IMR-90 (cell line): ENCODE data around the gene GALNT9. TPM values are rescaled to one million over a fixed set of nuclear protein-coding genes. Genes with fewer than 3 reads are reported as not detected.

Experiments
- ATAC-seq: fragments of 200-7000 bp; cut with Tn5 transposase; 2 replicates; pipeline ENCODE4 v1.9.1; 2020; ENCODE audit warnings: low read depth, mild to moderate bottlenecking, moderate library complexity
- BruUV-seq: library from RNA; stranded (reverse); fragments of 400-500 nt; replicated peaks from 2 replicates; lab custom pipeline; 2021; lab: Mats Ljungman, UMichigan
- CTCF ChIA-PET: fragments of 300-600 bp; formaldehyde crosslinking; extraction: SDS; loops from one replicate; lab custom pipeline; 2021; ENCODE audit warnings: antibody characterized with exemption; lab: Yijun Ruan, JAX
- POLR2A ChIA-PET: fragments of 300-600 bp; sonication (Branson Sonifier 250); formaldehyde crosslinking; loops from one replicate; lab custom pipeline; 2022; ENCODE audit warnings: antibody characterized with exemption; ENCODE audit not compliant: unreplicated experiment; lab: Charles Lee
- DNase-seq: peaks from one replicate; pipeline ENCODE4 v3.0.0; 2013
- H2AFZ ChIP-seq: replicated peaks from 2 replicates; pipeline ENCODE3; 2013; ENCODE audit warnings: low read length, mild to moderate bottlenecking; ENCODE audit not compliant: poor library complexity
- H2AK5ac ChIP-seq: 2 replicates; pipeline ENCODE4 v1.6.1; 2013; ENCODE audit warnings: low read depth, low read length, inconsistent platforms
- H2AK9ac ChIP-seq: replicated peaks from 2 replicates; pipeline ENCODE3; 2013; ENCODE audit warnings: mild to moderate bottlenecking, low read depth, low read length, moderate library complexity; ENCODE audit not compliant: poor library complexity
- H2BK120ac ChIP-seq: 2 replicates; pipeline ENCODE4 v1.6.1; 2013; ENCODE audit warnings: low read depth, low read length, inconsistent platforms
- H2BK15ac ChIP-seq: 3 replicates; pipeline ENCODE4 v1.6.1; 2013; ENCODE audit warnings: low read depth, low read length, inconsistent platforms
- H2BK20ac ChIP-seq: 2 replicates; pipeline ENCODE4 v1.6.1; 2013; ENCODE audit warnings: low read depth, mild to moderate bottlenecking, inconsistent platforms, low read length, moderate library complexity
- H2BK5ac ChIP-seq: 2 replicates; pipeline ENCODE4 v1.6.1; 2013; ENCODE audit warnings: mild to moderate bottlenecking, low read depth, low read length, inconsistent platforms; ENCODE audit not compliant: poor library complexity, severe bottlenecking
- H3K14ac ChIP-seq: replicated peaks from 2 replicates; pipeline ENCODE4 v1.6.1; 2013; ENCODE audit warnings: low read depth, low read length, inconsistent platforms
- H3K18ac ChIP-seq: 2 replicates; pipeline ENCODE4 v1.6.1; 2013; ENCODE audit warnings: low read depth, low read length, control low read depth
- H3K23ac ChIP-seq: 2 replicates; pipeline ENCODE4 v1.6.1; 2013; ENCODE audit warnings: low read depth, low read length, inconsistent platforms
- H3K27ac ChIP-seq: 2 replicates; pipeline ENCODE4 v1.5.1; 2013; ENCODE audit warnings: mild to moderate bottlenecking, control low read depth, low read length; ENCODE audit not compliant: insufficient read depth
- H3K27me3 ChIP-seq: 2 replicates; pipeline ENCODE4 v1.6.1; 2013; ENCODE audit warnings: low read length; ENCODE audit not compliant: control insufficient read depth, insufficient read depth
- H3K36me3 ChIP-seq: 2 replicates; pipeline ENCODE4 v1.6.1; 2013; ENCODE audit warnings: low read length, mixed read lengths; ENCODE audit not compliant: control insufficient read depth, insufficient read depth
- H3K4ac ChIP-seq: 2 replicates; pipeline ENCODE4 v1.6.1; 2013; ENCODE audit warnings: low read depth, low read length, inconsistent platforms
- H3K4me1 ChIP-seq: 2 replicates; pipeline ENCODE4 v1.6.1; 2013; ENCODE audit warnings: low read length, mixed read lengths; ENCODE audit not compliant: control insufficient read depth, insufficient read depth
- H3K4me2 ChIP-seq: 2 replicates; pipeline ENCODE4 v1.6.1; 2013; ENCODE audit warnings: low read depth, mild to moderate bottlenecking, control low read depth, low read length, moderate library complexity
- H3K4me3 ChIP-seq: 2 replicates; pipeline ENCODE4 v1.5.1; 2013; ENCODE audit warnings: low read depth, mild to moderate bottlenecking, control low read depth, low read length, moderate library complexity; ENCODE audit not compliant: insufficient read depth
- H3K56ac ChIP-seq: 2 replicates; pipeline ENCODE4 v1.6.1; 2013; ENCODE audit warnings: low read length, inconsistent platforms; ENCODE audit not compliant: insufficient read depth; ENCODE audit errors: extremely low read depth
- H3K79me1 ChIP-seq, 2 experiments: 2 replicates each; pipeline ENCODE4 v1.6.1; 2013; ENCODE audit warnings: low read length in 2 of 2, inconsistent platforms in 1 of 2, low read depth in 1 of 2
- H3K9ac ChIP-seq: 2 replicates; pipeline ENCODE4 v1.6.1; 2013; ENCODE audit warnings: low read depth, low read length, control low read depth
- H3K9me1 ChIP-seq: 2 replicates; pipeline ENCODE4 v1.6.1; 2013; ENCODE audit warnings: low read length, inconsistent platforms; ENCODE audit not compliant: insufficient read depth
- H3K9me3 ChIP-seq: 2 replicates; pipeline ENCODE4 v1.6.1; 2013; ENCODE audit warnings: low read length; ENCODE audit not compliant: control insufficient read depth, insufficient read depth
- H4K20me1 ChIP-seq: 2 replicates; pipeline ENCODE4 v1.6.1; 2013; ENCODE audit warnings: low read length, inconsistent platforms; ENCODE audit not compliant: insufficient read depth
- H4K5ac ChIP-seq: 2 replicates; pipeline ENCODE4 v1.6.1; 2013; ENCODE audit warnings: mild to moderate bottlenecking, low read depth, low read length, control low read depth
- H4K8ac ChIP-seq, 2 experiments: 2 replicates each; pipeline ENCODE4 v1.6.1; 2013; ENCODE audit warnings: low read depth in 2 of 2, low read length in 2 of 2, control low read depth in 1 of 2, inconsistent platforms in 1 of 2
- H4K91ac ChIP-seq: 2 replicates; pipeline ENCODE4 v1.6.1; 2013; ENCODE audit warnings: low read depth, low read length, inconsistent platforms; ENCODE audit not compliant: insufficient read depth
- BHLHE40 ChIP-seq: fragments of 150-350 bp; IDR thresholded peaks from 2 replicates; pipeline ENCODE4 v1.6.1; 2016; ENCODE audit warnings: mild to moderate bottlenecking, low read depth, low read length
- MAFK ChIP-seq: IDR thresholded peaks from 2 replicates; pipeline ENCODE4 v1.6.1; 2012; ENCODE audit warnings: low read depth, low read length, improper control_type of control experiment
- NFE2L2 ChIP-seq: fragments of 150-350 bp; IDR thresholded peaks from 2 replicates; pipeline ENCODE4 v1.6.1; 2016; ENCODE audit warnings: low read depth, mild to moderate bottlenecking, low read length
- POLR2A ChIP-seq: IDR thresholded peaks from 2 replicates; pipeline ENCODE4 v1.6.1; 2012; ENCODE audit warnings: mild to moderate bottlenecking, low read depth, low read length
- WGBS, 2 experiments: methylation state at CpG; one replicate each; pipeline versions ENCODE4 v1.1.5 to v1.1.7; 2013; ENCODE audit warnings: missing lambda C conversion rate in 2 of 2; ENCODE audit not compliant: insufficient read length in 1 of 2; ENCODE audit errors: extremely low coverage in 2 of 2; 5-methylcytosine and 5-hydroxymethylcytosine counted together
- dilution Hi-C: fragments of 300-500 bp; cut with HindIII; formaldehyde crosslinking; loops from one replicate; pipeline ENCODE4 v1.14.3; 2018; ENCODE audit warnings: low sequenced_read_pairs; ENCODE audit not compliant: unreplicated experiment
- in situ Hi-C: fragments of 300-500 bp; cut with MboI; formaldehyde crosslinking; loops from 3 replicates; pipeline ENCODE4 v1.14.3; 2019; ENCODE audit warnings: low sequenced_read_pairs, inconsistent platforms, mixed read lengths
- intact Hi-C: fragments of 100-400 bp; cut with micrococcal nuclease; formaldehyde crosslinking; loops from 2 replicates; pipeline ENCODE4 v1.10.0; 2022
- polyA plus RNA-seq, 3 experiments: library from polyadenylated mRNA; depleted of rRNA; stranded (reverse); fragments of >200 nt; gene quantifications; 2 replicates each; pipeline ENCODE4 v1.2.3, GENCODE V29; 2012; ENCODE audit warnings: low replicate concordance in 1 of 3
- total RNA-seq: library from RNA; depleted of rRNA; stranded (reverse); fragments of >200 nt; gene quantifications from 2 replicates; pipeline ENCODE4 v1.2.3, GENCODE V29; 2012

Gene GALNT9
- total and polyA plus RNA-seq, 2 of the 4 experiments (the other 2 are of a cell fraction), result under 0.01 to 0.12 TPM

DNA sequence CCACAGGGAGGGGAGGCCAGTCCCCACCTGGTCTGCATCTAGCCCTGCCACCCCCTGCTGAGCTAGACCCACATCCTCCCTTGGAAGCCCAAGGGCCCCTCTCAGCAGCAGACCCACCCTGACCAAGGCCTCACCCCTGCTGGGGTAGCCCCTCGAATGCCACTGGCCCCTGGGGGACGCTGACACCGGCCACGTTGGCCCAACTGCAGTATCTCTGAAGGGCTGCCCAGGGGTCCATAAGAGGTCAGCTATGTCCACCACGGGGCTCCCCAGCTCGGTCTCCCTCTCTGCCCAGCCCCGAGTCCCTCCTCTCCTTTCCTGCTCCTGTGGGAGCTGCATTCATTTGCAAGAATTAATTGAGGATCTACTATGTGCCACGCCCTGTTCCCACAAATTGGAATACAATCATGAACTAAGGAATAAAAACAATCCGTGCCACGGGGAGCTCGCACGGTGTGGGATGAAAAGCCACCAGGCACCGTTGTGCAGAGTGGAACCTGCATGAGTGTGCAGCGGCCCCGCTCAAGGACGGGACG lies 71.4 kb downstream of the GALNT9 start:
- Histone ChIP-seq H2BK15ac (no peak overlapping the region), H3K14ac (no peak overlapping the region), H3K79me1 (no peaks in the 10 kb centered on the region), H3K4me3 (no peak overlapping the region), H4K20me1 (no peaks in the 10 kb centered on the region), H3K4me1 (no peaks in the 10 kb centered on the region), H2BK20ac (no peak overlapping the region), H3K9me3 (no peaks in the 10 kb centered on the region), H3K9ac (no peak overlapping the region), H2AK5ac (no peak overlapping the region), H4K5ac (no peak overlapping the region), H3K27ac (no peak overlapping the region), H3K4ac (no peak overlapping the region), H4K91ac (no peak overlapping the region), H3K56ac (no peak overlapping the region), H2BK5ac (no peak overlapping the region), H3K27me3 (no peaks in the 10 kb centered on the region; the same call in 1 of the 2 replicates), H4K8ac (no peak overlapping the region), H3K36me3 (no peaks in the 10 kb centered on the region), H2BK120ac (no peak overlapping the region), H3K23ac (no peak overlapping the region), H3K18ac (no peak overlapping the region), H2AFZ (no peak overlapping the region), H3K4me2 (no peak overlapping the region), H2AK9ac (no peak overlapping the region), H3K9me1 (no peaks in the 10 kb centered on the region)
- intact Hi-C loops (no loop called here), dilution Hi-C loops (no loop called here), in situ Hi-C loops (no loop called here)
- no peak for TF ChIP-seq POLR2A
- no peak for TF ChIP-seq NFE2L2
- TF ChIP-seq BHLHE40, result no peak
- no peak for TF ChIP-seq MAFK
- no peak for DNase-seq
- WGBS, 2 experiments, result 91% methylated on average over 7 of the region's 17 CpGs; no CpG with 5 or more reads in 1 of the 2 experiments
- POLR2A ChIA-PET, result no interaction called here
- ATAC-seq, result no peak
- CTCF ChIA-PET, result no interaction called here
- BruUV-seq, result no TSS peak
